ENCODE data around the gene CYP3A4.
"Not testable (repeated sequence)": the region's sequence is repeated elsewhere in the genome, so short reads cannot be mapped to it uniquely, and the experiment has no call there.

The CYP3A4 gene

DNA sequence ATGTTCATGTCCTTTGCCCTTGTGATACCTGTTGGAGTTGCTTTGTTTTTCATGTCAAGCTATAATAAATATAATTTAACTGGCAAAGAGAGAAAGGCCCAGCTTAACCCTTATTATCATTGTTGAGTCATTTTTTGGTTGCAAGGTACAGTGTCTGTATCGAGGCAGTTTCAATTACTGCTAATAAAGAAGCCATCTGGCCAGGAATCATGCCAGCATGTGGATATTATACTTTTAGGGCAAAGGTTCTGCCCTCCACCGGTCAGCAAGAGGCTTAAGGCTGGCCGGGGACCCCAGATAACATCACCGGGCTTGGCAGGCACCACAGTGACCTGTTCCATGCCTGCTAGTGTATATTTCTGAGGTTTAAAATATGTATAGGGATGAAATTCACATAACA lies 9.0 kb upstream of the CYP3A4 start:
- no peak overlapping the region for H3K4me3 ChIP-seq (ENCODE audit: low read depth, low read length)
- TF ChIP-seq, protein P1, sequence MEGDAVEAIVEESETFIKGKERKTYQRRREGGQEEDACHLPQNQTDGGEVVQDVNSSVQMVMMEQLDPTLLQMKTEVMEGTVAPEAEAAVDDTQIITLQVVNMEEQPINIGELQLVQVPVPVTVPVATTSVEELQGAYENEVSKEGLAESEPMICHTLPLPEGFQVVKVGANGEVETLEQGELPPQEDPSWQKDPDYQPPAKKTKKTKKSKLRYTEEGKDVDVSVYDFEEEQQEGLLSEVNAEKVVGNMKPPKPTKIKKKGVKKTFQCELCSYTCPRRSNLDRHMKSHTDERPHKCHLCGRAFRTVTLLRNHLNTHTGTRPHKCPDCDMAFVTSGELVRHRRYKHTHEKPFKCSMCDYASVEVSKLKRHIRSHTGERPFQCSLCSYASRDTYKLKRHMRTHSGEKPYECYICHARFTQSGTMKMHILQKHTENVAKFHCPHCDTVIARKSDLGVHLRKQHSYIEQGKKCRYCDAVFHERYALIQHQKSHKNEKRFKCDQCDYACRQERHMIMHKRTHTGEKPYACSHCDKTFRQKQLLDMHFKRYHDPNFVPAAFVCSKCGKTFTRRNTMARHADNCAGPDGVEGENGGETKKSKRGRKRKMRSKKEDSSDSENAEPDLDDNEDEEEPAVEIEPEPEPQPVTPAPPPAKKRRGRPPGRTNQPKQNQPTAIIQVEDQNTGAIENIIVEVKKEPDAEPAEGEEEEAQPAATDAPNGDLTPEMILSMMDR (IDR thresholded peaks at IDR 0.05; ENCODE audit: borderline replicate concordance, insufficient read depth, low read depth, low read length): no peak

DNA sequence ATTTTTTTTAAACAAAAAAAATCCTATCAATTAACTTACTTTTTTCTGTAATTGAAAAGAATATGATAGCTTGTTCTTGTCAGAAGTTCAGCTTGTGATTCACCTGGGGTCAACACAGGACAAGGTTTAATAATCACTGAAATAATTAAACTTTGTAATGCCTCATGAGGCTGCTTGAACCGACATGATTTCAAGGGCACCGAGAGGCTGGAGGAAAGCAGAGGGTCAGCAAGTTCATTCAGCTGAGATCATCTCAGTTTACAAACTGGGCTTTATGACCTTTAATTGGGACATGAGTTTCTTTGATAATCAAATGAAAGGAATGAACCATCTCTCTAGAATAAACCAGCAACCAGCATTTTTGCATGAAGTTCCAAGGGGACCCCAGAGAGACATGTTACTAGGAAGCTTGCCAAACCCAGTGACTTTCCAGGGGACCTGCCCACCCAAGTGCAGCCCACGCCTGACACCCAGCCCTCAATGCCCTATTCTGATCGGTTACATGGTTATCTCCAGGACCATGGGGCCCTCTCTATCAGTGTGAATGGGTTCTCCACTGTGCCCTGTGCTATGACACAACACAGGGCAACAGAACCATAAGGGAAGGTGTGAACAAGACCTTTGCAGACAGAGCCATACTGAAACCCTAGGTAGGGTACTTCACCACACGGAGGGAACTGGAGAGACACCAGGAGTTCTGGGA lies 7.8 kb upstream of the CYP3A4 start:
- TF ChIP-seq, protein P1 (IDR thresholded peaks at IDR 0.05; ENCODE audit: borderline replicate concordance, insufficient read depth, low read depth, low read length): no peak
- no peak overlapping the region for H3K4me3 ChIP-seq (ENCODE audit: low read depth, low read length)

DNA sequence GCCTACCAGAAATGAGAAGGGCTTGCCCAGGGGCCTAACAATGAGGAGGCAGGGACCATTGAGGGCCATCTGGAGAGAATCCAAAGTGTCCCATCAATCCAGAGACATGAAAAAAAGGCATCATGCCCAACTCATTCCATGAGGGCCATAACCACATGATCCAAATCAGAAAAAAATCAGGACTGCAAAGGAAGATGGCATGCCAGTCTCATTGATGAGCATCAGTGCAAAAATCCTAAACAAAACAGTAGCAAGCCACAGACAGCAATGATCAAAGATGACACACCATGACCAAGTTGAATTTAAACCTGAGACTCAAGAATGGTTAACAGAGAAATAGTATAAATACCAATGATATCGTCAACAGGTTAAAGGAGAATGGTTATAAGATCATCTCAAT lies 7.0 kb upstream of the CYP3A4 start:
- no peak overlapping the region for H3K4me3 ChIP-seq (ENCODE audit: low read depth, low read length)
- TF ChIP-seq, protein P1 (IDR thresholded peaks at IDR 0.05; ENCODE audit: borderline replicate concordance, insufficient read depth, low read depth, low read length): no peak

DNA sequence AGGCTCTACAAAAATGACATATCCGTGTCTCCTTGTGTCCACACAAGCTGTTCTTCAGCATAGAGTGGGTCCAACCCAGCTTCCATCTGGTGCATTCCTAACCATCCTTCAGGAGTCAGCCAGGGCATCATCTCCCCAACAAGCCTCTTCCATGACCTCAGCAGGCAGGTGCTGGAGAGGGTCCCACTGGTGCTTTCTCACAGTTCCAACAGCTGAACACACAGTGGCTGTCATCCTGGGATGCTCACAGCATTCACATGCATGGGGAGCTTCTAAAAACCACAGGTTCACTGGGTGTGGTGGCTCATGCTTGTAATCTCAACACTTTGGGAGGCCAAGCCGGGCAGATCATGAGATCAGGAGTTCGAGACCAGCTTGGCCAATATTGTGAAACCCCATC lies 6.4 kb upstream of the CYP3A4 start:
- TF ChIP-seq, protein P1 (IDR thresholded peaks at IDR 0.05; ENCODE audit: borderline replicate concordance, insufficient read depth, low read depth, low read length): no peak
- H3K4me3 ChIP-seq (ENCODE audit: low read depth, low read length): no peak overlapping the region

DNA sequence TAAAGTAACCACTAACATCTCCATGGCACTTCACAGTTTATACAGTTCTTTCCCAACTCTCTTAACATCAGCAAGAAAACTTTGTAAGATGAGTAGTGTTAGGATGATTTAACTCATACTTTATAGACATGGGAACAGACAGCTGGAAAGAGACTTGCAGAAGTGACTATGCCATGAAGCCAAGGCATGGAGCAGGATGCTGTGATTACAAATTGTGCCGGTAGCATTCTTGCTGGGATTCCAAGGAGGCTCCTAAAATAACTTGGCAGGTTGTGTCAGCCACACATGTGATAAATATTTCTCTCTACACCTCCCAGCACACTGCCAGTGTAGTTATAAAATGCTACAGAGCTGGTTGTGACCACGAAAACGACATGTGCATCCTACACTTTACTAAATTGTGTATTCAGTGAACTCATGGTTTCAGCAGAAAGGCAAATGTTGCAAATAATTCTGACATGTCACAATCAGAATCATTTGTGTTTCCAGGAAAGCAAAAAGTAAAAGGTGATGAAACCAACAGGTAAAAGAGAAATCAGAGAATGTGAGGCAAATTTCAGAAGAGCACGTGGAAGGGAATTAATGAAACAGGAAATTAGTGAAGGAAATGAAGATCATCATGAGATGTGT lies 5.6 kb upstream of the CYP3A4 start:
- TF ChIP-seq, protein P1 (IDR thresholded peaks at IDR 0.05; ENCODE audit: borderline replicate concordance, insufficient read depth, low read depth, low read length): no peak
- H3K4me3 ChIP-seq (ENCODE audit: low read depth, low read length): no peak overlapping the region

DNA sequence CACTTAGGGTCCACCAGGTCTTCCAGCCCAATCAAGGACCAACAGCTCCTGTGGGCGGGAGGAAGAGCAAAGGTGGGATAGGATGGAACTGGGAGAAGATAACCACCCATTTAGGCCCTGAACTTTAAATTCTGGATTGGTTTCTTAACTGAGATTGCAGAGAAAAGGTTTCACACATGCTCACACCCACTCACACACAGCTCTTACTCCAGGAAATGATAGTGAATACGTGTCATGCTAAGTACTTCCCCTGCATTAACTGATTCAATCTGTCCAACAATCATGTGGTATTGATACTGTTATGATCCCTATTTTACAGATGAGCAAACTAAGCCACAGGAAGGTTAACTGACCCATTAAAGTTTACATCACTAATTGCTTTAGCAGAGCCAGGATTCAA lies 4.6 kb upstream of the CYP3A4 start:
- TF ChIP-seq, protein P1 (IDR thresholded peaks at IDR 0.05; ENCODE audit: borderline replicate concordance, insufficient read depth, low read depth, low read length): no peak
- no peak overlapping the region for H3K4me3 ChIP-seq (ENCODE audit: low read depth, low read length)

DNA sequence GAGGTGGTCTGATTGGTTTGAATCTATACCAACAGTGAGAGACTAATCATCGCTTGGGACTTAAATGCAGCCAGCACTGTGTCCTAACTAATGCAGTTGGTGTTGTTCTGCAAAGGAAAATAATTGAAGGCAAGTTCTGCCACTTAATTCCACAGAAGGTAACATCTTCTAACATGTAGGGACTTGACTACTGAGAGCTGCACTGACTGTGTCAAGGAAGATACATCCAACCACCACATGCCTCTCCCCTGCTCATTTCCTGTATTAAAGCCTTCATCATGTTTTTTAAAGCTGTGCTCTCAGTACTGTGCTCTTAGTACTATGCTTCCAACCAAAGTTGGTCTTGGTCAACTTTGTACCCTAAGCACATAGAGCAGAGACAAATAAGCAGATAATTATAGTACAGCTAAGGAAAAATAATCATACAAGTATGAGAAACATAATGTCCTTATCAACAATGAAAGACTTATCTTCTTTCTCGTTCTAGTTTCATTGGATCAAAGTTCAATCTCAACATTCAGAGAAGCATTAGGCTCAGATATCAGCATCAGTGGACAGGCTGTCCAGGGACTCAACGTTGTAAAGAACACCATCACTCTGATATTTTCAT lies 2.8 kb upstream of the CYP3A4 start:
- no peak overlapping the region for H3K4me3 ChIP-seq (ENCODE audit: low read depth, low read length)
- TF ChIP-seq, protein P1 (IDR thresholded peaks at IDR 0.05; ENCODE audit: borderline replicate concordance, insufficient read depth, low read depth, low read length): no peak

GRCh38 chr7:99785654-99786053 lies 1.7 kb upstream of the CYP3A4 start:
- not testable (repeated sequence) for H3K4me3 ChIP-seq (ENCODE audit: low read depth, low read length)
